SKM-1 (cell line): Measurements from ENCODE around the gene WIZ.
A peak's percentile ranks its signal among the peaks of the same experiment; 100 is the strongest.

Experiments used
- DNase-seq: peaks from one replicate; lab custom pipeline; 2025; ENCODE audit not compliant: unreplicated experiment; lab: John Stamatoyannopoulos, UW

The WIZ gene

GRCh38 chr19:15445807-15446376 is 3.9 kb downstream of the WIZ start:
- no peak for DNase-seq

GRCh38 chr19:15445227-15445605 is 4.5 kb downstream of the WIZ start:
- no peak for DNase-seq

- DNase-seq: no peak
Measured at GRCh38 chr19:15444505-15445226, 5.1 kb downstream of the WIZ start.

DNA sequence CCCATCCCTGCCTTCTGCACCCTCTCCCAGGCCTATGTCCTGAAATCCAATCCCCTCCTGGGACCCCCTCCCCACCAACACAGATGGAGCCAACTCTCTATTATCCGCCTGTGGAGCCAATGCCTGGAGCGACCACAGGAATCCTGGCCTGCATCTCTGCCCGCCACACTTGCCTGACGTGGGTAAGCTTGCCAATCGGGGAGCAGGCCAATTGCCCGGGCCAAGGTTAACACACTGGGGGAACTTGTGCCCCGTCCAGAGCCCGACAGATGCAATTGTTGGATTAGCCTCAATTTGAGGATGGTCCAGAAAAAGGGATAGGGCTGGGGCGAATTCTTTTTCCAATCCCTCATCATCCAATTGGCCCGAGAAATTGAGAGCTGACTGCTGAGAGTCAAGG is 5.9 kb downstream of the WIZ start:
- no peak for DNase-seq

GRCh38 chr19:15443325-15443724 is 6.4 kb downstream of the WIZ start:
- no peak for DNase-seq

DNA sequence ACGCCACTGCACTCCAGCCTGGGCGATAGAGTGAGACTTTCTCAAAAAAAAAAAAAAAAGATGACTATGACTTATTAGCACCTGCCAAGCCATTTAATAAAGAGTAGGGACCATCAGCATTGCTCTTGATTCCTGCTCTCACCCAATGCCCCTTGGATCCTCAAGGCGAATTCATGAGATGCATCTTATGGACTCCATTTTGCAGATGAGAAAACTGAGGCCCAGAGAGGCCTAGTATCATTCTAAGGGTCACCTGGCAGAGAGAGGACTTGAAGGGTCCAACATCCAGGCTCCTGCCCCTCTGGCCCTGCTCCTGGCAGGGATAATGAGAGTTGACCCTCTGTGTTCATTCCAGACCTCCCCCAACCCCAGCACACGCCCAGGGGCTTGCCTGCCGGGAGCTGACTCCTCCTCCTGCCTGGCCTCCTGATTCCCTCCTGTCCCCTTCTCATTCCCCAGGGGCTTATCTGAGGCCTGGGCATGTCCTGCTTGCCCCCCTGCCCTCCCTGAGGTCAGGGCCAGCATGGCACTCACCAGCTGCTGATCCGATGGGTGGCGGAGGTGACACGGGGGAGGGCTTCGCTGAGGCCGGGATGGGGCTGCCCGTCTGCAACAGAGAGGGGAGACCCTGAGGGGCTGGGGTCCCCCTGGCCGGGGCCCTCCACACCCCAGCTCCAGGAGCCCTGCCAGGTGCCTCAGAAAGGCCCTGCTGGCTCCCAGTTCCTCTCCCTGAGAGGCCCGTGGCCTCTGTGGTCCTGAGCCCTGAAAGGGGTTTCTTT is 7.4 kb downstream of the WIZ start:
- DNase-seq: no peak

DNA sequence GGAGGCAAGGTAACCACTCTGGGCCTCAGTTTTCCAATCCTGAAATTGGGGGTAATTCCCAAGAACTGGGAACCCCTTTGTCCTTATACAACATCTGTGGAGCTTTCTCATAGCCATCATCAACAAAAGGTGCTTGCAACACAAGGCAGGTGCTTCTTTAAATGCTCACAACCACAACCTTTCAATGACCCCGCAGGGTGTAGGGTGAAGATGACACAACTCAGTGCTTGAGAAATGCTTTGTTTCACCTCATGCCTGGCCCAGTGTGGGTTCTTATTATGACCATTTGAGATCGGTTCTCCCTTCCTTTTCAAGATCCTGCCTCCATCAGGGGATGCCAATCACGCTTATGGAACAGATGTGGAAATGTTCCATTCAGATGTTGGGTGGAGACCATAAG is 8.4 kb downstream of the WIZ start:
- DNase-seq: peak; percentile 48

- no peak for DNase-seq
Measured at GRCh38 chr19:15439821-15440641, 9.7 kb downstream of the WIZ start.

GRCh38 chr19:15439078-15439799 is 10.5 kb downstream of the WIZ start:
- DNase-seq: no peak

DNA sequence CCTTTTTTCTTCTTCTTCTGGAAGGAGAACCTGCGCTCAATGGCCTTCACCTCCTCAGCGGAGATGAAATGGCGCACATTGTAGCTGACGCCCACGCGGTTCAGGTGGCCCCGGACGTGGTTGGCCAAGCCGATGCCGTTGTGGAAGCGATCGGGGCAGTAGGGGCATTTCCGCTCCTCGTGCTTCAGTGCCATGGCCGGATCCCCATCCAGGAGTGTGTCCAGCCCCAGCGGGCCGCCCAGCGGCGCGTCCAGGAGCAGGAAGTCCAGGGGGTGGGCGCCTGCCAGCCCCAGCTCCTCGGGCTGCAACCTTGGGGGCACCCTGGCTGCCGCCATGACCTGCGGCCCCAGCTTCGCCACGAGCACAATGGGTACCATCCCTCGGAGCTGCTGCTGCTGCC is 11.2 kb downstream of the WIZ start:
- no peak for DNase-seq

GRCh38 chr19:15438124-15438496 is 11.6 kb downstream of the WIZ start:
- DNase-seq: no peak

GRCh38 chr19:15437355-15438123 is 12.2 kb downstream of the WIZ start:
- no peak for DNase-seq

DNA sequence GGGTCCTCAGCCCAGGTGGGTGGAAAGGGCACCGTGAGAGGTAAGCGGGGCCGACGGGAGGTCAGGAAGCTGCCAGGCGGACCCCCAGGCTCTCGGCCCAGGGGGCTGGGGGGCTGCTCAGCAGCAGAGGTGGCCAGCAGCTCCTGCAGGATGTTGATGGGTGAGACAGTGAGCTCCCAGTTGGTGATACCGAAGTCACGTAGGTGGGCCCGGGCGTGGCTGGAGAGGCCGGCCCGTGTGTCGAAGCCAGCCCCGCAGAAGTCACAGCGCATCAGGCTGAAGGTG is 13.0 kb downstream of the WIZ start:
- no peak for DNase-seq

GRCh38 chr19:15436012-15436825 is 13.5 kb downstream of the WIZ start:
- DNase-seq: no peak

DNA sequence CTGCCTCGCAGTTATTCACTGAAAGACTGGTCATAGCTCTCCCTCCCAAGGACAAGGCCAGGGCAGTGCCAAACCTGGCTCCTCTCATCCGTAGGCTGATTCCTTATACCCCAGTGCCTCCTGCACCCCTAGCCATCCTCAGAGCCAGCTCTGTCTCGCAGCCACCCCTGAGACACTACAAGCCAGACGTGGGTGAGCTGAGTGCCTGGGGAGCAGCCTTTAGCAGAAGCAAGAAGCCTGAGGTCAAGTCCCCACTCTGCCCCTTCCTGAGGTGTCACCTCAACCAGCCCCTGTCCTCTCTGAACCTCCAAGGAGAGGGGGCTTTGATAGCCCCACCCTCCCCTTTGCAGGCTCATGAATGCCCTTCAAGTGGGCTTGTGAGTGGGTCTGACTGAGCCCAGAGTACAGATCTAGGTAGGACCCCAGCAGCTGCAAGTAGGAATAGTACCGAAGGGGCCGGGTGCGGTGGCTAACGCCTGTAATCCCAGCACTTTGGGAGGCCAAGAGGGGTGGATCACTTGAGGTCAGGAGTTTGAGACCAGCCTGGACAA is 16.2 kb downstream of the WIZ start:
- no peak for DNase-seq

GRCh38 chr19:15432629-15433518 is 16.9 kb downstream of the WIZ start:
- peak; percentile 64 for DNase-seq

DNA sequence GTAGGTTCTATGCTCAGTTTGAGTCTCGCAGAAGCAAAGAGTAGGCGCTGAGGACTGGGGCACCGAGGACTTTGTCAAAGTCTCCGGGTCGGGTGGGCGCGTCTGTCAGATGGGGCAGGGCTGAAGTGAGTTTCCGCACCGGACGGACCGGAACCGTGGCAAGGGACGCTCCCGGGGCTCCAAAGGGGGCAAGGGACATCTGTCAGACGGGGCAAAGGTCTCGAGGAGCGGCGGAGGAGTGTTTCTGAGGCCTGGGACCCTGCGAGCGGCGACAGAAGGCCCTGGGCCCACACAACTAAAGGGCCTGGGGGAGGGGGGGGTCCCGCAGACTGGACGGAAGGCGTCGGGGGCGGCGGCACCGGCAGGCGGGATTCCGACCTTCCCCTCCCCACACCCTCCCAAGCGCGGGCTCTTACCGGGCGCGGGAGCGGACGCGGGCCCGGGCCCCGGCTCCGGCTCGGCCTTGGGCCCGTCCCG is 17.7 kb downstream of the WIZ start:
- DNase-seq: no peak

- DNase-seq: no peak
Measured at GRCh38 chr19:15431396-15432017, 18.2 kb downstream of the WIZ start.
